H1 (cell line): Measurements from ENCODE around the gene CHCHD3. TPM values are rescaled to one million over a fixed set of nuclear protein-coding genes. Genes with fewer than 3 reads are reported as not detected.

Experiments used
- CHD7 ChIP-seq: fragments of 300-600 bp; sonication (generic); IDR thresholded peaks from 2 replicates; pipeline ENCODE4 v1.7.1; 2012; ENCODE audit warnings: low read length, moderate library complexity, mild to moderate bottlenecking, inconsistent platforms; ENCODE audit not compliant: insufficient replicate concordance
- JUND ChIP-seq: IDR thresholded peaks from 2 replicates; pipeline ENCODE4 v1.6.1; 2011; ENCODE audit warnings: mild to moderate bottlenecking, improper control_type of control experiment, low read length
- polyA plus RNA-seq, 7 experiments: library from polyadenylated mRNA; depleted of rRNA in 3 of 7; stranded (reverse) in 5 of 7; unstranded in 2 of 7; fragments of >200 nt in 5 of 7; fragments of 200-250 nt in 2 of 7; gene quantifications; 1 replicate in 5 of 7; 2 replicates in 1 of 7; 4 replicates in 1 of 7; pipeline versions ENCODE4 v1.2.1 to v1.2.3, GENCODE V29; 2011 to 2013; ENCODE audit warnings: missing spikeins in 2 of 7, mixed read lengths in 2 of 7
- total RNA-seq: library from RNA; stranded (reverse); fragmentation: NEBNext Ultra II Directional; extraction: Animal tissue kit (Norgen Biotek cat#: 25700); gene quantifications from 2 replicates; pipeline ENCODE4 v1.2.1, GENCODE V29; 2021
- TF ChIP-seq, protein P1 (sequence below): IDR thresholded peaks from 2 replicates; pipeline ENCODE4 v1.6.1; 2011; ENCODE audit warnings: low read length, improper control_type of control experiment

CHCHD3 gene
- total and polyA plus RNA-seq, 2 of the 8 experiments (the other 6 are each of a cell fraction or from before 2014, with no cell fraction given) = 42.9 to 137 TPM

- TF ChIP-seq CHD7 (no peak), JUND (no peak)
- TF ChIP-seq, protein P1, sequence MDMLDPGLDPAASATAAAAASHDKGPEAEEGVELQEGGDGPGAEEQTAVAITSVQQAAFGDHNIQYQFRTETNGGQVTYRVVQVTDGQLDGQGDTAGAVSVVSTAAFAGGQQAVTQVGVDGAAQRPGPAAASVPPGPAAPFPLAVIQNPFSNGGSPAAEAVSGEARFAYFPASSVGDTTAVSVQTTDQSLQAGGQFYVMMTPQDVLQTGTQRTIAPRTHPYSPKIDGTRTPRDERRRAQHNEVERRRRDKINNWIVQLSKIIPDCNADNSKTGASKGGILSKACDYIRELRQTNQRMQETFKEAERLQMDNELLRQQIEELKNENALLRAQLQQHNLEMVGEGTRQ = no peak
These were observed 21.9 kb downstream of the CHCHD3 start (continued) for GRCh38 chr7:133060004-133060403.
